Measurements from ENCODE around the gene B3GNT8. TPM values are rescaled to one million over a fixed set of nuclear protein-coding genes. Genes with fewer than 3 reads are reported as not detected.

Gene B3GNT8
- total and polyA plus RNA-seq, 7 donors, result 2.8 to 49.2 (median 8.0) TPM

- DNase-seq, result no peak
- peaks cover 0 to 28% (median 26%) of the 10 kb centered on the region in 4 donors for H3K4me1 ChIP-seq
- no peak overlapping the region for H3K4me3 ChIP-seq
- 89 to 94% methylated on average over 6 of the region's 6 CpGs for WGBS, 2 donors
- H3K27me3 ChIP-seq, result no peaks in the 10 kb centered on the region
- no peak for TF ChIP-seq CTCF (IDR thresholded peaks at IDR 0.05)
- no peak for TF ChIP-seq POLR2AphosphoS5 (IDR thresholded peaks at IDR 0.05)
- no peak for TF ChIP-seq POLR2A (IDR thresholded peaks at IDR 0.05)
- no peak for TF ChIP-seq EP300 (IDR thresholded peaks at IDR 0.05)
- intact Hi-C loops (cut with DNase I), result no loop called here
- H3K36me3 ChIP-seq, result peaks cover 0 to 30% (median 16%) of the 10 kb centered on the region in 4 donors
- no peaks in the 10 kb centered on the region for H3K9me3 ChIP-seq
- H3K27ac ChIP-seq, result no peak overlapping the region
Observed at GRCh38 chr19:41430922-41431321, 3.7 kb upstream of the B3GNT8 start.

GRCh38 chr19:41428481-41428859, 1.3 kb upstream of the B3GNT8 start:
- Histone ChIP-seq H3K36me3 (peaks cover 0 to 50% (median 18%) of the 10 kb centered on the region in 4 donors), H3K27ac (peak overlapping the region; percentile 82 to 89 (median 86)), H3K9me3 (no peaks in the 10 kb centered on the region), H3K27me3 (no peaks in the 10 kb centered on the region), H3K4me1 (peaks cover 0 to 40% (median 34%) of the 10 kb centered on the region in 4 donors), H3K4me3 (peak overlapping the region; percentile 36 to 63 (median 56))
- TF ChIP-seq POLR2AphosphoS5 (IDR thresholded peaks at IDR 0.05) (no peak), EP300 (IDR thresholded peaks at IDR 0.05) (no peak), POLR2A (IDR thresholded peaks at IDR 0.05) (no peak), CTCF (IDR thresholded peaks at IDR 0.05) (no peak)
- intact Hi-C loops (cut with DNase I), result no loop called here
- 49 to 83% methylated on average over 1 of the region's 1 CpG for WGBS, 2 donors
- no peak for DNase-seq

GRCh38 chr19:41427647-41428480, 690 bp upstream of the B3GNT8 start:
- WGBS, 2 donors, result 2 to 6% methylated on average over 23 of the region's 23 CpGs
- intact Hi-C loops (cut with DNase I), result no loop called here
- H3K36me3 ChIP-seq, result peaks cover 4 to 50% (median 21%) of the 10 kb centered on the region in 4 donors

GRCh38 chr19:41426116-41426841, 895 bp downstream of the B3GNT8 start:
- 15 to 70% methylated on average over 36 of the region's 36 CpGs for WGBS, 2 donors
- Histone ChIP-seq H3K9me3 (no peaks in the 10 kb centered on the region), H3K36me3 (peaks cover 13 to 49% (median 14%) of the 10 kb centered on the region in 4 donors), H3K27me3 (no peaks in the 10 kb centered on the region), H3K27ac (peak overlapping the region; percentile 82 to 89 (median 86)), H3K4me3 (peak overlapping the region; percentile 36 to 63 (median 56)), H3K4me1 (peaks cover 0 to 40% (median 34%) of the 10 kb centered on the region in 4 donors)
- TF ChIP-seq CTCF (IDR thresholded peaks at IDR 0.05) (no peak), POLR2A (IDR thresholded peaks at IDR 0.05) (no peak), EP300 (IDR thresholded peaks at IDR 0.05) (no peak), POLR2AphosphoS5 (IDR thresholded peaks at IDR 0.05) (no peak)
- intact Hi-C loops (cut with DNase I), result no loop called here
- DNase-seq, result no peak

More at GRCh38 chr19:41427647-41428480, 690 bp upstream of the B3GNT8 start:
- no peaks in the 10 kb centered on the region for H3K27me3 ChIP-seq
- TF ChIP-seq EP300 (IDR thresholded peaks at IDR 0.05), result no peak
- no peak for TF ChIP-seq POLR2AphosphoS5 (IDR thresholded peaks at IDR 0.05)
- no peak for TF ChIP-seq CTCF (IDR thresholded peaks at IDR 0.05)
- TF ChIP-seq POLR2A (IDR thresholded peaks at IDR 0.05), result no peak
- H3K4me1 ChIP-seq, result peaks cover 0 to 40% (median 34%) of the 10 kb centered on the region in 4 donors
- H3K27ac ChIP-seq, result peak overlapping the region; percentile 82 to 89 (median 86)
- H3K4me3 ChIP-seq, result peak overlapping the region; percentile 36 to 63 (median 56)
- DNase-seq, result no peak
- no peaks in the 10 kb centered on the region for H3K9me3 ChIP-seq
